Measurements from ENCODE around the gene PIK3IP1.

Gene PIK3IP1

GRCh38 chr22:31305194-31305593, 12.9 kb upstream of the PIK3IP1 start:
- DNase-seq, result no peak

GRCh38 chr22:31302537-31302936, 10.2 kb upstream of the PIK3IP1 start:
- DNase-seq, result no peak

- DNase-seq, result no peak
Observed at GRCh38 chr22:31302006-31302405, 9.7 kb upstream of the PIK3IP1 start.

- no peak for DNase-seq
Observed at GRCh38 chr22:31300896-31301295, 8.6 kb upstream of the PIK3IP1 start.

GRCh38 chr22:31295831-31296657, 3.8 kb upstream of the PIK3IP1 start:
- DNase-seq, result no peak

- no peak for DNase-seq
Observed at GRCh38 chr22:31295360-31295759, 3.1 kb upstream of the PIK3IP1 start.

GRCh38 chr22:31291481-31292235, 630 bp downstream of the PIK3IP1 start:
- no peak for DNase-seq

GRCh38 chr22:31290494-31291471, 1.5 kb downstream of the PIK3IP1 start:
- peak; percentile 97 for DNase-seq

- DNase-seq, result no peak
Observed at GRCh38 chr22:31289344-31289743, 2.9 kb downstream of the PIK3IP1 start.

- no peak for DNase-seq
Observed at GRCh38 chr22:31288496-31289240, 3.6 kb downstream of the PIK3IP1 start.

GRCh38 chr22:31287818-31288495, 4.3 kb downstream of the PIK3IP1 start:
- no peak for DNase-seq

- peak; percentile 84 for DNase-seq
Observed at GRCh38 chr22:31286360-31287255, 5.7 kb downstream of the PIK3IP1 start.

- no peak for DNase-seq
Observed at GRCh38 chr22:31284281-31285155, 7.8 kb downstream of the PIK3IP1 start.

GRCh38 chr22:31282748-31283468, 9.4 kb downstream of the PIK3IP1 start:
- DNase-seq, result no peak

- no peak for DNase-seq
Observed at GRCh38 chr22:31281733-31282132, 10.6 kb downstream of the PIK3IP1 start.

GRCh38 chr22:31279821-31280505, 12.3 kb downstream of the PIK3IP1 start:
- DNase-seq, result no peak

- no peak for DNase-seq
Observed at GRCh38 chr22:31279327-31279669, 13.0 kb downstream of the PIK3IP1 start.

- DNase-seq, result peak; percentile 69
Observed at GRCh38 chr22:31278626-31279326, 13.5 kb downstream of the PIK3IP1 start.
